GM19351 (cell line): ENCODE data around the gene XXYLT1.
A peak's percentile ranks its signal among the peaks of the same experiment; 100 is the strongest.
"Not testable (repeated sequence)": the region's sequence is repeated elsewhere in the genome, so short reads cannot be mapped to it uniquely, and the experiment has no call there.

ENCODE experiments used
- ATAC-seq: cut with Tn5 transposase; IDR thresholded peaks from one replicate; pipeline ENCODE4 v1.9.1; 2021; ENCODE audit warnings: mild to moderate bottlenecking, moderate library complexity; ENCODE audit not compliant: unreplicated experiment

XXYLT1 gene

GRCh38 chr3:195270817-195271409, at the start of gene XXYLT1:
Gene XXYLT1, minus strand, starts transcription at chr3:195271159. Its CDS starts 101 bp downstream, at chr3:195271058.
- ATAC-seq, result peak; percentile 75

DNA sequence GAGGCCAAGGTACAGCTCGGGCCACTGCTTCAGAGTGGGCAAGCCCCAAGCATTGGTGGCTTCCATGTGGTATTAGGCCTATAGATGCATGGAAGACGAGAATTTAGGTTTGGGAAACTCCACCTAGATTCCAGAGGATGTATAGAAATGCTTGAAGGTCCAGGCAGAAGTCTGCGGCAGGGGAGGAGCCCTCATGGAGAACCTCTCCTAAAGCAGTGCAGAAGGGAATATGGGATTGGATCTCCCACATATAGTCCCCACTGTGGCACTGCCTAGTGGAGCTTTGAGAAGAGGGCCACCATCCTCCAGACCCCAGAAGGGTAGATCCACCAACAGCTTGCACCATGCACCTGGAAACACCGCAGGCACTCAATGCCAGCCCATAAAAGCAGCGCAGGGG, 48.1 kb upstream of the XXYLT1 start:
- no peak for ATAC-seq

GRCh38 chr3:195312714-195313113, 41.8 kb upstream of the XXYLT1 start:
- ATAC-seq, result no peak

DNA sequence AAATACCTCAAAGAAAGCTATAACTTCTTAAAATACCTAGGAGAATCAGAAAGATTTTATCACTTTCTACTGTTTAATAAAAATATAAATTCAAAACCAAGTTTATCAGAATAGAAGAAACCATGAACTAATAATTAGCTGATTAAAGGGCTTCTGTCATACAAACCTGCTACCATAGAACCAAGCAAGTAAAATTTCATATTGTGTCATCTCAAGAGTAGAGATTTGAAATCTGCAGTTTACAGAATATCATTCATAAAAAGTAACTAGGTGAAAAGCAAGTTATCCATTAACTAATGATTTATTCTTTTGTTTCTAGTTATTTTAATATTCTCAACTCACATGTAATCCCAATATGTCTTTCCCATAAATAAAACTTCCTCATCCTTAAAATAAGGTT, 36.8 kb upstream of the XXYLT1 start:
- ATAC-seq, result no peak

DNA sequence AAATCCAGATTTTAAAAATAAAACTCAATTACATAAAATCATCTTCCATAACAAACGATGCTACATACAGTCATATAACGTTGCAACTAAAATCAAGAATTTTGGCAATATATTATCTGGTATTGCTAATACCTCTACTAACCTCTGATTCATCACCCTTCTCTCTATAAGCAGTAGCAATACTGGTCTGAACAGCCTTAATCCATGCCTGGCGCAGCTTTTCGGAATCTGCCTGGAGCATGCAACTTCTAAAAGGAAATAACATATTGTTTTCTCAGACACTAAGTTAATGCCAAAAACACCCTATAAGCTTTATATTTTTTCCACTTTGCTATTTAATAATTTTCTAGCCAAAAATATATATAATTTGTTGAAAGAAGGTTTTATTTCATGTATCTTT, 35.4 kb upstream of the XXYLT1 start:
- ATAC-seq, result no peak

DNA sequence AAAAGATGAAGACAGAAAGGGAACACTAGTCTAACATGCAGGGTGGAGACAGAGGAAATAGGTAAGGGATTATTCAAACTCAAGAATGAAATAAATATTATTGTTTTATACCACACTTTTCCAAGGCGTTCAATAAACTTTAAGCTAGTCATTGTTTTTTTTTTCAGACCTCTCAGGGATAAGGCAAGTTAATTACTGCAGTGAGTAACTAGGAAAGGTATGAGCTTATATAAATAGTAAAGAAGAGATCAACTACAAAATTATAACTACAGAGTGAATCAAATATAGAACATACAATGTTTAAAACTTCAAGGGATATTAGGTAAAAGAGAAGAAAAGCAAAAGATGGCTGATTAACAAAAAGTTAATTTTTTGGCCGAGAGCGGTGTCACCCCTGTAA, 31.5 kb upstream of the XXYLT1 start:
- ATAC-seq, result no peak

- ATAC-seq, result no peak
Observed at GRCh38 chr3:195297446-195297845, 26.5 kb upstream of the XXYLT1 start.

- no peak for ATAC-seq
Observed at GRCh38 chr3:195296662-195297061, 25.7 kb upstream of the XXYLT1 start.

DNA sequence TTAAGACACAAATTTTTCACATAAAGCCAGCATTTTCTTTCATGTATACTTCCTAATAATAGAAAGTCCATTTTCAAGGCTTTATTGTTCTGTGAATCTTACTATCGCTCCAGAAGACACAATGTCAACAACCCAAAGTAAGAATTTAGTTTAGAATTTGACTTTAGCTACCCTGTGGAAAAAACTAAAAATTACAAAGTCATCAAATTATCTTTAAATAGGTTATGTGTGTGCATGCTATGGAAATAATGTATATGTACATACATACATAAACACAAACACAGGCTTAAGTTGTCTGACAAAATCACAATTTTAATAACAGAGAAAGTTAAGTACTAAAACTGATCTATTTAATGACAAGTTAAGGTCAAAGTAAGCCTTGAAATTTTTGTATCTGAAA, 20.2 kb upstream of the XXYLT1 start:
- ATAC-seq, result no peak

- not testable (repeated sequence) for ATAC-seq
Observed at GRCh38 chr3:195290643-195291042, 19.7 kb upstream of the XXYLT1 start.

DNA sequence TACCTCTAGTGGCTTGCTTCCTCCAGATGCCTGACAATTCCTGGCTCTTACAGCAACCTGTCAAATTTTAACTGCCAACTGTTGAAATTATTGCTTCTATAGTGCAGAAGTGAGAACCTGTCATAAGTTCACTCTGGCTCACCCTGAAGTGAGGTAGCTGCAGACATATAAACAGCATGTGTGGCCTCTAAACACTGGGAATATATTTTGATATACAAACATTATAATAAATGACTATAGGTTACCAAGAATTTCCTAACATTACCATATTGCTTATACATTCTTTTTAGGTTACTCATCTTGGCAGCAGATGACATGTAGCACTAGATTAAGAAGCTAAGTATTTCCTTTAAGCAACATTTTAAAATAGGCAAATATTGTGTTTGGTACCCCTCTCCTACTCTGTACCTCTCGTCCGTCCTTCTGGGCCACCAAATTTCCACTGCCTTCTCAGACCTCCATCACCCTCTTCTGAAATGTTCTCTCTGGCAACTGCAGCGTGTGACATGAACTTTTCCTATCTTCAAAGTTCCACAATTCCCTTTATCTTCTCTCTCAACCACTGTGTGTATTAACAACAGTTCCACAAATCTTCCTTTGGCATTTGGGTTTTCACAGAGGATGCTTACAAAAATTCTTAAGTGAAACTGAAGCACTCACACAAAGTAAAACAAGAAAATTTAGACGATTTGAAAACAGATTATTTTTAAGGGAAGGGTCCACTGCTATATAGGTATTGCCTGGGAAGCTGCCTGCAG, 15.3 kb upstream of the XXYLT1 start:
- ATAC-seq, result no peak

DNA sequence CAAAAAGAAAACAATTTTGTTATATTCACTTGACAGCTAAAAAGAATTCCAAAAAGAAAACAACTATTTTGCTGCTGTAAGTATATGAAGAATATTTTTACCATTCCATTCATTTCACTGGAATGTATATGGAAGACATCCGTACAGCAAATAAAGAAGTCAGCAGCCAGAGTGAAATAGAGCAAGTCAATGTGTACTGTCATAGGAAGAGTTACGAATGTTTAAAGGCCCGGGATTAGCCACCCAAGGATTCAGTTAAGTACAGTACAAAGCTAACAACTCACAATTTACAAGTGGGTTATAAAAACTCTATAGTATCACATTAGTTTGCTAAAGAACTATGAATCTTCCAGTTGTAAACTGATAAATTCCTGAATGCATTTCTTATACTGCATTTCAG, 14.4 kb upstream of the XXYLT1 start:
- ATAC-seq, result no peak

DNA sequence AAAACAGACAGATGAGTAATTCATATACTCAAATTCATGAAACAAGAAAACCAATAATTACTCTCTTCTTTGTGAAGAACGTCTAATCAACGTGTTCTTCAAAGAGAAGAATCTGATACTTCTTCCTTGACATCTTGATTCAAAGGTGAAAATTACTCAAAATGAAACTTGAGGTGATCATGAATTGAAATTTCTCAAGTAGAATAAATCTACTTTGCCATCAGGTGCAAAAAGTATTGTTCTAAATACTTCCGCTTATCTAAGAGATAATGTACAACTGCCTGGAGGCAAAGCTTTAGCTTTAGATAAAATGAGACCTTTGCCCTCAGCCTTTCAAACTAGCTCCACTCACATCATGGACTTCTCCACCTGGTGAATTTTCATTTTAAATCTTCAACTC, 13.9 kb upstream of the XXYLT1 start:
- no peak for ATAC-seq

DNA sequence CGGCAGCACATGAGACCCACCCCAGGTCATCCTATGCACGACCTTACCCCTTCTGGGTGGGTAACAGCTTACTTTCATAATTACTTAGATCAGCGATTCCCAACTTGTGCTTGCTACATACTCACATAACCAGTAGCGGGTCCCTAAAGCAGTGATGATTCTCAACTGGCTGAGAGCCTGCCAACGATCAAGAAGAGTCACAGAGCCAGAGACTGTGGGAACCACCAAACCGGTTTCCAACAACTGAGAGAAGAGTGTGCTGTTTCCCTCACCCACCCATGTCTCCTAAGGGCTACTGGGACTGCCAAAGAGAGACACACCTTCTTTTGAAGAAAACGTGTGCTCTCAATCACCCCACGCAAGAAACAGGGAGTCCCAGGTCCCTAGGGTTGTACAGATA, 12.0 kb upstream of the XXYLT1 start:
- ATAC-seq, result no peak

DNA sequence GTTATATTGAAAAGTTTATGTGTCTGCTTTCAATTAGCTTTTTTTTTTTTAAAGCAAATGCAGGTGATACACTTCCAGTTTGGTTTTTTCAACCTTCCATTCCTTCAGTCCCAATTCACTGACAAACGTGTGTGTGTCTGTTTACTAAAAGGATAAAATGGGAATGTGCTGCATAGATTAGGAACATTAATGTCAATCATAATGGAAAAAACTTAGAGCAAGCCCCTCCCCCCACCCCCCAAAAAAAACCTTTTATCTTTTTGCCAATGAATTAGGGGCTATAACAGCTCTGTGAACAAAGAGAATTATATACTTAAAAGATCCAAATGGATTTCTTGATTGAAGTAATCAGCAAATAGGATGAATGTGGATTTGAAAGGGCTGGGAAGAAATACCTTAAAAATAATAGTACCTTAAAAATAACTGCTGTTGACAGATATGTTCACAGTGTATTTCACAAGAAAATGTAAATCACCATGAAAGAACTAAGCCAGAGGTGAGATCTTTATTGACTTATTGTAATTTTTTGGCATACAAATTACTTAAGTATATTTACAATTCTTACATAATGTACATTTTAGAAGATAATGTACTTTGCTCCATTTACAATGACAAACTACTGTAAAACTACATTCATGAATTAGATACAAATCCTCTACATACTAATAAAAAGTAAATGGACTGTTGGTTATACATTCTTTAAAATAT, 3.5 kb upstream of the XXYLT1 start:
- no peak for ATAC-seq

- peak; percentile 63 for ATAC-seq
Observed at GRCh38 chr3:195271410-195272243, 668 bp upstream of the XXYLT1 start.

DNA sequence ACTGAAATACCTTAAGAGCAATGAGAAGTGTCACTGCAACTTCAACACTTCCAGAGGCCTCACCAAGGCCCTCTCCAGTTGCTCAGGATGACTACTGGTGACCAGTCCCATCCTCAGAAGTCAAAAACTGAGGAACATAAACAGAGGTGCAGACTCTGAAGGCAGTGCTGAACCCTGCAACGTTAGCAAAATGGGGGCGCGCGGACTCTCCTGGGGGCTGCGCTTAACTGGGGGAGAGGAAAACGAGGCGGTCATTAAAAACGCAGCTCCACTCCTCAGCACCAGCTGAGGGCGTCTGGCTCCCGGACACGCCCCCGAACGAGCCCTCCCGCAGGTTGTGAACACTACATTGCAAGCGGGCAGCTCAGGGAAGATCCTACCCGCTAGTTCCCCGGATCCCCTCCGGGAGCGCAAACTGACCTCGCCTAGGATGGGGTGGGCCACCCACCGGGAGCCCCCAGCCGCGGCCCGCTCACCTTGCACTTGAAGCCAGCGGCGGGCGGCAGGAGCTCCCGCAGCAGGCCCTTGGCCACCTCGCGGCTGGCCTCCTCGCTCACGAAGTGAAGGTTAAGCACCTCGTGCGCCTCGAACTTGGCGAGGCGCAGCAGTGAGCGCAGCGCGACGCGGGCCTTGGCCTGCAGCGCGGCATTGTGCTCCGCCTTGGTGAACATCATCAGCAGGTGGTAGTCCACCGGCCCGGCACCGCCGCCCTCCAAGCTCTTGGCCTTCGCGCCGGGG, 711 bp downstream of the XXYLT1 start:
- peak; percentile 24 for ATAC-seq

- no peak for ATAC-seq
Observed at GRCh38 chr3:195269375-195270078, 1.4 kb downstream of the XXYLT1 start.

DNA sequence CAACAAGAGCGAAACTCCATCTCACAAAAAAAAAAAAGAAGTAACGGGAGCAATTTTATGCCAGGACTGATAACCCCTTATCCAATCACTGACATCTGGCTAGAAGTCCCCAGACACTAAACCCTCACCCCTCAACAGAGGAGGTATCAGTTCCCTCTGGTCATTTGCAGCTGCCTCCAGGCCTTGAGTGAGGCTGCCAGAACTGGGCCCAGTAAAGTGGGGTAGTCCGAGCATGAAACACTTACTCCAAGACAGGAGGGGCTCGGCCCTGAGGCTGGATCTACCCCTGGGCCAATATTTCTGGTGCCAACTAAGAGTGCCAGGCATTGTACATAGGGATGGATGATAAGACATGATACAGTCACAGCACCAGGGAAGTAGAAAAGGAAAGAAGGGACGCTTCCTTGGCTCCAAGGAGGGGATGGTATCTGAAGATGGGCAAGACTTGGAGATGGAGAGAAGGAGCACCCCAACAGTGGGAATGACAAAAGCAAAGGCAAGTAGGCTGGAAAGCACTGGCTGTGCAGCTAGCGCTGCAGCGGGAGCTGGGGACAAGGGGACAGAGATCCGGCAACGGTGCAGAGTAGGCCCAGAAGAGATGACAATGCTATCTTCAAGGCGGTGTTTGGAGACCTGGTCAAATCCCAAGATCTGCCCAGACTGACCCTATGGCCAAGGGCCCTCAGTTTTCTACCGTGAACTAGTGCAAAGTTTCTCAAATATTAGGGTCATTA, 2.2 kb downstream of the XXYLT1 start:
- no peak for ATAC-seq
